Epithelial cell of proximal tubule (primary cell): Measurements from ENCODE around the gene DDX51. TPM values are rescaled to one million over a fixed set of nuclear protein-coding genes. Genes with fewer than 3 reads are reported as not detected.

Experiments used
- DNase-seq: peaks from one replicate; pipeline ENCODE4 v3.0.0-alpha.2; 2011; ENCODE audit warnings: low read depth
- H3K4me3 ChIP-seq: 2 replicates; pipeline ENCODE4 v1.5.1; 2011; ENCODE audit warnings: low read depth, mild to moderate bottlenecking, low read length
- total RNA-seq: library from RNA; depleted of rRNA; stranded (reverse); fragments of >200 nt; gene quantifications from 2 replicates; pipeline ENCODE4 v1.2.3, GENCODE V29; 2015
- TF ChIP-seq, protein P1 (sequence below): conservative IDR thresholded peaks from 2 replicates; pipeline ENCODE4 v1.5.1; 2012; ENCODE audit warnings: low read depth, mild to moderate bottlenecking, low read length

DDX51 gene
- total RNA-seq, 1 donor from 2014 or later = 18.6 TPM

DNA sequence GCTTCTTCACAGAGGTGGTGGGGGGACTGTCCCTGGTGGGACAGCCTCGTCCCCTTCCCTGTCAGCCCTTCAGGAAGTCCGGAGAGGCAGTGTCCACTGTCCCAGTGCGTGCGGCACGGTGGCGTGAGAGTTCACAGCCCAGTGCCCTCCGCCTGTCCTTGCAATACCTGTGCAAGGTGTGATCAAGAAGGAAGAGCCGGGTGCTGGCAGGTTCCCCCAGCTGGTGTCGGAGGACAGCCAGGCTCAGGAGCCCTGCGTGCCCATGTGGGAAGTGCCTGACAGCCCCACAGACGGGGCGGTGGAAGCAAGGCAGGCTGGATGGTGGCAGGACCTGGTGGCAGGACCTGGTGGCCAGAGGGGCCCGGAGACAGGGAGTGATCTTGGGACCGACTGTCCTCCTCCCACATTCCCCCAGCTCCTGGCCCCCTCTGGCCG lies 16.5 kb upstream of the DDX51 start:
- H3K4me3 ChIP-seq = no peak overlapping the region
- TF ChIP-seq, protein P1, sequence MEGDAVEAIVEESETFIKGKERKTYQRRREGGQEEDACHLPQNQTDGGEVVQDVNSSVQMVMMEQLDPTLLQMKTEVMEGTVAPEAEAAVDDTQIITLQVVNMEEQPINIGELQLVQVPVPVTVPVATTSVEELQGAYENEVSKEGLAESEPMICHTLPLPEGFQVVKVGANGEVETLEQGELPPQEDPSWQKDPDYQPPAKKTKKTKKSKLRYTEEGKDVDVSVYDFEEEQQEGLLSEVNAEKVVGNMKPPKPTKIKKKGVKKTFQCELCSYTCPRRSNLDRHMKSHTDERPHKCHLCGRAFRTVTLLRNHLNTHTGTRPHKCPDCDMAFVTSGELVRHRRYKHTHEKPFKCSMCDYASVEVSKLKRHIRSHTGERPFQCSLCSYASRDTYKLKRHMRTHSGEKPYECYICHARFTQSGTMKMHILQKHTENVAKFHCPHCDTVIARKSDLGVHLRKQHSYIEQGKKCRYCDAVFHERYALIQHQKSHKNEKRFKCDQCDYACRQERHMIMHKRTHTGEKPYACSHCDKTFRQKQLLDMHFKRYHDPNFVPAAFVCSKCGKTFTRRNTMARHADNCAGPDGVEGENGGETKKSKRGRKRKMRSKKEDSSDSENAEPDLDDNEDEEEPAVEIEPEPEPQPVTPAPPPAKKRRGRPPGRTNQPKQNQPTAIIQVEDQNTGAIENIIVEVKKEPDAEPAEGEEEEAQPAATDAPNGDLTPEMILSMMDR = no peak
- no peak for DNase-seq

DNA sequence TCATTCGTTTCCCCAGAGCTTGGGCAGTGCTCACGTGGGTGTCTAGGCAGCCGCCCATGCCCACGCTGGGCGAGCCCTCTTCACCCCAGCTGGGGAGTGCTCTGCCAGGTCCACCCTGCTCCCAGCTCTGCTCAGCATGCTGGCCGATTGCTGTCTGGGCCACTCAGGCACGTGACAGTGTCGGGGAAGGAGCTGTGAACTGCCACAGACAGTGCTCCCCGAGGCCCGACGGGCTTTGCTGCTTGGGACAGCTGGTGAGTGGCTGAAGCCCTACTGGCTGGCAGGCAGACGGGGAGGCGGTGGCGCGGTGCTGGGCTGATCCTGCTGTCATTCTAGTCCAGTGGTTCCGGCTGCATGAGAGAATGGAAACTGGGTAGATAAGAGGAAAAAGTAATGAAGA lies 15.9 kb upstream of the DDX51 start:
- TF ChIP-seq, protein P1 = no peak

DNA sequence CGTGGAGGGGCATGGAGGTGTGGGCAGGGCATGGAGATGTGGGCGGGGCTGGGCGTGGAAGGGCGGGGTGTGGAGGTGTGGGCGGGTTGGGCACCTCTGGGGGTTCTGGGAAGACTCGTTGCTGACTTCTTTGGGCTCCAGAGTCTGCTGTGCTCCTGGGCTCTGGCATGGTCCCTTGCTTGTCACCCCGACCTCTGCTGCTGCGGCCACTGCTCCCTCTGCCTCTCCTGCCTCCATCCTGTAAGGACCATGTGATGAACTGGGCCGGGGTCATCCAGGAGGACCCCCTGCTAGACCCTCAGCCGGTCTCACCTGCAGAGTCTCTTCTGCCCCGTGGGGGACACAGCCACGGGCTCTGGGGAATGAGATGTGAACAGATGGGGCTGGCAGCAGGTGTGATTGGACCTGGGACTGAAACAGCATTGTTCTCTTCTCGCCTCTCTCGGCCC lies 15.5 kb upstream of the DDX51 start:
- DNase-seq = no peak
- no peak overlapping the region for H3K4me3 ChIP-seq
- TF ChIP-seq, protein P1 = no peak

More for the DNA sequence above, 15.9 kb upstream of the DDX51 start:
- no peak overlapping the region for H3K4me3 ChIP-seq
- no peak for DNase-seq

DNA sequence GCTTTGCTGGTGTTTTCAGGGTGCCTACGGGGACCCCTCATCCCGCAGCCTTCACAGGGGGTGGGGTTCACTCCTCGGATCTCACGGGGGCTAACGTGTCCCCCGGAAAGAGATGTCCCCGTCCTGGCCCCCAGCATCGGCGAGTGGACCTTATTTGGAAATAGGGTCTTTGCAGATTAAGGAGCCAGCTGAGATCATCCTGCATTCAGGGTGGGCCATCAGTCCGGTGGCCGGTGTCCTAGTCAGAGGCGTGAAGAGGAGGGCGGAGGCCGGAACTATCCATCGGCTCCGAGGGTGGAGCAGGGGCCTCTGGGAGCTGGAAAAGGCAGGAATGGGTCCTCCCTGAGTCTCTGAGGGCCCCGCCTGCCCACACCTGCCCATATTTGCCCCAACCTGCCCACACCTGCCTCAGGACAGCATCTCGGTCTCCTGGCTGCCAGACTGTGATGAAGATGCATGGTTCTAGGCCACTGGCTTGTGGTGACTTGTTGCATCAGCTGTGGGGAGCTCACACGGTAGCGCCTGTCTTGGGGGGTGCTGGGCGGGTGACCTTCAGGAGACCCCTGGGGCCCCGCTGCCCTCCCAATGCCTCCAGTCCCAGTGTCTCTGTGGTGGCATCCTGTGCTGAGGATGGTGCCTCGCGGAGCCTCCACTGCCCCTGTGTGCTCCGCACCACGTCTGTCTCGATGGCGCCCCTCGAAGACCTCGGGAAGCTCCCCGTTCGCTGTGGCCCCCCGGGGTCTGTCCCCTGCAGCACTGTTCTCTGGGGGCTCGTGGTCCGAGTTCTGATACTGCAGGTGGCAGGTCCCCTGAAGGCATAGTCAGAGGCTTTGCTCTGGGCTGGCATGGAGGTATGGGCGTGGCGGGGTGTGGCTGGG lies 14.8 kb upstream of the DDX51 start:
- TF ChIP-seq, protein P1 = no peak
- no peak overlapping the region for H3K4me3 ChIP-seq
- no peak for DNase-seq

DNA sequence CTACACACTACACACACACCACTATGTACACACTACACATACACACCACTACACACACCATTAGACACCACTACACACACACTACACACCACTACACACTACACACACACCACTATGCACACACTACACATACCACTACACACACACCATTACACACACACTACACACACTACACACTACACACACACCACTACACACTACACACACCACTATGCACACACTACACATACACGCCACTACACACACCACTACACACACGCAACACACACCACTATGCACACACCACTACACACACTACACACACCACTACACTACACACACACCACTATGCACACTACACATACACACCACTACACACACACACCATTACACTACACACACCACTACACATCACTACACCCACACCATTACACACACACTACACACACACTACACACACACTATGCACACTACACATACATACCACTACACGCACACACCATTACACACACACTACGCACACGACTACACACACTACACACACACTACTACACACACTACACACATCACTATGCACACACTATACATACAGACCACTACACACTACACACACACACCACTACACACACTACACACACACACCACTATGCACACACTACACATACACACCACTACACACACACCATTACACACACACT lies 13.8 kb upstream of the DDX51 start:
- no peak overlapping the region for H3K4me3 ChIP-seq
- TF ChIP-seq, protein P1 = no peak
- DNase-seq = no peak

DNA sequence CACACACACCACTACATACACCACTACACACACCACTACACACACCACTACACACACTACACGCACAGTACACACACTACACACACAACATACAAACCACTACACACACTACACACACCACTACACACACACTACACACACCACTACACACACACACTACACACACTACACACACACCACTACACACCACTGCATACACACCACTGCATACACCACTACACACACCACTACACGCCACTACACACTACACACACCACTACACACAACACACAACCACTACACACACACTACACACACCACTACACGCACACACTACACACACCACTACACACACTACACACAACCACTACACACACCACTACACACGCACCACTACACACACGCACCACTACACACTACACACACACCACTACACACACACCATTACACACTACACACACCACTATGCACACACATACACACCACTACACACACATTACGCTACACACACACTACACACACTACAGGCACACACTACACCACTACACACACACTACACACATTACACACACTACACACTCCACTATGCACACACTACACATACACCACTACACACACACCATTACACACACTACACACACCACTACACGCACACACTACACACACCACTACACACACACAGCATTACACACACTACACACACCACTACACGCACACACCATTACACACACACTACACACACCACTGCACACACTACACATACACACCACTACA lies 12.6 kb upstream of the DDX51 start:
- TF ChIP-seq, protein P1 = no peak
- no peak for DNase-seq
- H3K4me3 ChIP-seq = no peak overlapping the region
